ENCODE measurements around the gene LARGE1.

LARGE1 gene

GRCh38 chr22:33476206-33476605, 444.1 kb downstream of the LARGE1 start:
- in situ Hi-C loops (cut with HindIII; ENCODE audit: low sequenced_read_pairs), result no loop called here
- DNase-seq (ENCODE audit: low read depth, low spot score), result no peak
- no peak overlapping the region for H3K4me3 ChIP-seq (ENCODE audit: low read depth, low read length)
- no peak for TF ChIP-seq CTCF (IDR thresholded peaks at IDR 0.05; ENCODE audit: low read depth, low read length)

- TF ChIP-seq CTCF (IDR thresholded peaks at IDR 0.05; ENCODE audit: low read depth, low read length), result no peak
- H3K4me3 ChIP-seq (ENCODE audit: low read depth, low read length), result no peak overlapping the region
- no peak for DNase-seq (ENCODE audit: low read depth, low spot score)
- in situ Hi-C loops (cut with HindIII; ENCODE audit: low sequenced_read_pairs), result no loop called here
These were observed 445.7 kb downstream of the LARGE1 start for GRCh38 chr22:33474587-33474986.

- DNase-seq (ENCODE audit: low read depth, low spot score), result no peak
- no peak for TF ChIP-seq CTCF (IDR thresholded peaks at IDR 0.05; ENCODE audit: low read depth, low read length)
- H3K4me3 ChIP-seq (ENCODE audit: low read depth, low read length), result no peak overlapping the region
- in situ Hi-C loops (cut with HindIII; ENCODE audit: low sequenced_read_pairs), result no loop called here
These were observed 447.6 kb downstream of the LARGE1 start for GRCh38 chr22:33472462-33473344.

GRCh38 chr22:33470456-33470855, 449.8 kb downstream of the LARGE1 start:
- H3K4me3 ChIP-seq (ENCODE audit: low read depth, low read length), result no peak overlapping the region
- in situ Hi-C loops (cut with HindIII; ENCODE audit: low sequenced_read_pairs), result no loop called here
- no peak for DNase-seq (ENCODE audit: low read depth, low spot score)
- no peak for TF ChIP-seq CTCF (IDR thresholded peaks at IDR 0.05; ENCODE audit: low read depth, low read length)

GRCh38 chr22:33467620-33468095, 452.6 kb downstream of the LARGE1 start:
- in situ Hi-C loops (cut with HindIII; ENCODE audit: low sequenced_read_pairs), result no loop called here
- H3K4me3 ChIP-seq (ENCODE audit: low read depth, low read length), result no peak overlapping the region
- no peak for DNase-seq (ENCODE audit: low read depth, low spot score)
- no peak for TF ChIP-seq CTCF (IDR thresholded peaks at IDR 0.05; ENCODE audit: low read depth, low read length)

- H3K4me3 ChIP-seq (ENCODE audit: low read depth, low read length), result no peak overlapping the region
- in situ Hi-C loops (cut with HindIII; ENCODE audit: low sequenced_read_pairs), result no loop called here
- DNase-seq (ENCODE audit: low read depth, low spot score), result no peak
- TF ChIP-seq CTCF (IDR thresholded peaks at IDR 0.05; ENCODE audit: low read depth, low read length), result no peak
These were observed 453.2 kb downstream of the LARGE1 start for GRCh38 chr22:33467080-33467479.

All from astrocyte of the spinal cord (primary cell).